ENCODE results near the gene ZSCAN25. TPM values are rescaled to one million over a fixed set of nuclear protein-coding genes. Genes with fewer than 3 reads are reported as not detected.

Gene ZSCAN25
- total RNA-seq, 4 donors from 2014 or later: 15.3 to 46.1 (median 20.0) TPM

- H3K27ac ChIP-seq: no peak overlapping the region
- no peak for DNase-seq (ENCODE audit: low spot score in 2 of 2)
- no peaks in the 10 kb centered on the region for H3K9me3 ChIP-seq
- H3K27me3 ChIP-seq: no peaks in the 10 kb centered on the region
- no peak overlapping the region for H3K4me3 ChIP-seq
- WGBS: 100% methylated on average over 3 of the region's 3 CpGs
- TF ChIP-seq POLR2AphosphoS5 (IDR thresholded peaks at IDR 0.05) (no peak), POLR2A (IDR thresholded peaks at IDR 0.05) (no peak), EP300 (IDR thresholded peaks at IDR 0.05) (no peak)
- TF ChIP-seq, protein P1, sequence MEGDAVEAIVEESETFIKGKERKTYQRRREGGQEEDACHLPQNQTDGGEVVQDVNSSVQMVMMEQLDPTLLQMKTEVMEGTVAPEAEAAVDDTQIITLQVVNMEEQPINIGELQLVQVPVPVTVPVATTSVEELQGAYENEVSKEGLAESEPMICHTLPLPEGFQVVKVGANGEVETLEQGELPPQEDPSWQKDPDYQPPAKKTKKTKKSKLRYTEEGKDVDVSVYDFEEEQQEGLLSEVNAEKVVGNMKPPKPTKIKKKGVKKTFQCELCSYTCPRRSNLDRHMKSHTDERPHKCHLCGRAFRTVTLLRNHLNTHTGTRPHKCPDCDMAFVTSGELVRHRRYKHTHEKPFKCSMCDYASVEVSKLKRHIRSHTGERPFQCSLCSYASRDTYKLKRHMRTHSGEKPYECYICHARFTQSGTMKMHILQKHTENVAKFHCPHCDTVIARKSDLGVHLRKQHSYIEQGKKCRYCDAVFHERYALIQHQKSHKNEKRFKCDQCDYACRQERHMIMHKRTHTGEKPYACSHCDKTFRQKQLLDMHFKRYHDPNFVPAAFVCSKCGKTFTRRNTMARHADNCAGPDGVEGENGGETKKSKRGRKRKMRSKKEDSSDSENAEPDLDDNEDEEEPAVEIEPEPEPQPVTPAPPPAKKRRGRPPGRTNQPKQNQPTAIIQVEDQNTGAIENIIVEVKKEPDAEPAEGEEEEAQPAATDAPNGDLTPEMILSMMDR (IDR thresholded peaks at IDR 0.05): no peak
- no peaks in the 10 kb centered on the region for H3K4me1 ChIP-seq
- H3K36me3 ChIP-seq: peaks cover 47% of the 10 kb centered on the region
Measured at GRCh38 chr7:99665312-99666012, 48.7 kb downstream of the ZSCAN25 start.

DNA sequence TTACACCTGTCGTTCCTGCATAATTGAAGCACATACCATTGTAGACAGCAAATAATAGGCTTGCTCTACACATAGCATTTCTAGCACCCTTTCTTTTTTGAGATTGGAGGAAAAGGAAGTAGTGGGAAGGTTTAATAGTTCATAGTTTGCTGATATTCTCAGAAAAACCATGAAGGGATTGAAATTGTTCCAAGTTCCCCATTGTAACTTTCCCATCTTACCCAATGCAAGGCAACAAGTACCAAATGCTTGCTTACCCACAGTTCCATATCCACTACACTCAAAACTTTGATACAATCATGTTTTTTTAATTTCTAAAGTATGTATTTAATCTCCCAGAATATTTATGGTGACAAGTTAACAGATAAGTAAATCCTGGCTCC is 49.3 kb downstream of the ZSCAN25 start:
- Histone ChIP-seq H3K27me3 (no peaks in the 10 kb centered on the region), H3K4me1 (no peaks in the 10 kb centered on the region), H3K27ac (no peak overlapping the region), H3K9me3 (no peaks in the 10 kb centered on the region), H3K36me3 (peaks cover 46% of the 10 kb centered on the region), H3K4me3 (no peak overlapping the region)
- no peak for DNase-seq (ENCODE audit: low spot score in 2 of 2)
- TF ChIP-seq EP300 (IDR thresholded peaks at IDR 0.05): no peak
- TF ChIP-seq POLR2AphosphoS5 (IDR thresholded peaks at IDR 0.05): no peak
- TF ChIP-seq POLR2A (IDR thresholded peaks at IDR 0.05): no peak
- TF ChIP-seq, protein P1 (IDR thresholded peaks at IDR 0.05): no peak
- WGBS: 92% methylated on average over 1 of the region's 1 CpG

- Histone ChIP-seq H3K9me3 (no peaks in the 10 kb centered on the region), H3K36me3 (peaks cover 46% of the 10 kb centered on the region), H3K4me3 (no peak overlapping the region), H3K27ac (no peak overlapping the region), H3K4me1 (no peaks in the 10 kb centered on the region), H3K27me3 (no peaks in the 10 kb centered on the region)
- WGBS: 69% methylated on average over 2 of the region's 2 CpGs
- TF ChIP-seq EP300 (IDR thresholded peaks at IDR 0.05): no peak
- TF ChIP-seq, protein P1 (IDR thresholded peaks at IDR 0.05): no peak
- no peak for TF ChIP-seq POLR2AphosphoS5 (IDR thresholded peaks at IDR 0.05)
- no peak for TF ChIP-seq POLR2A (IDR thresholded peaks at IDR 0.05)
- no peak for DNase-seq (ENCODE audit: low spot score in 2 of 2)
Measured at GRCh38 chr7:99667179-99667578, 50.4 kb downstream of the ZSCAN25 start.

- Histone ChIP-seq H3K4me3 (no peak overlapping the region), H3K27me3 (no peaks in the 10 kb centered on the region), H3K27ac (no peak overlapping the region), H3K4me1 (no peaks in the 10 kb centered on the region), H3K9me3 (no peaks in the 10 kb centered on the region), H3K36me3 (peaks cover 41% of the 10 kb centered on the region)
- WGBS: 91% methylated on average over 8 of the region's 8 CpGs
- TF ChIP-seq, protein P1 (IDR thresholded peaks at IDR 0.05): no peak
- TF ChIP-seq EP300 (IDR thresholded peaks at IDR 0.05): no peak
- no peak for TF ChIP-seq POLR2A (IDR thresholded peaks at IDR 0.05)
- no peak for TF ChIP-seq POLR2AphosphoS5 (IDR thresholded peaks at IDR 0.05)
- no peak for DNase-seq (ENCODE audit: low spot score in 2 of 2)
Measured at GRCh38 chr7:99668541-99668940, 51.8 kb downstream of the ZSCAN25 start.

GRCh38 chr7:99669782-99670181 is 53.0 kb downstream of the ZSCAN25 start:
- WGBS: 84% methylated on average over 3 of the region's 3 CpGs
- H3K9me3 ChIP-seq: no peaks in the 10 kb centered on the region

More at GRCh38 chr7:99669782-99670181, 53.0 kb downstream of the ZSCAN25 start:
- no peak for DNase-seq (ENCODE audit: low spot score in 2 of 2)
- H3K36me3 ChIP-seq: peaks cover 34% of the 10 kb centered on the region
- TF ChIP-seq, protein P1 (IDR thresholded peaks at IDR 0.05): no peak
- TF ChIP-seq POLR2A (IDR thresholded peaks at IDR 0.05) (no peak), POLR2AphosphoS5 (IDR thresholded peaks at IDR 0.05) (no peak), EP300 (IDR thresholded peaks at IDR 0.05) (no peak)
- no peaks in the 10 kb centered on the region for H3K27me3 ChIP-seq
- no peaks in the 10 kb centered on the region for H3K4me1 ChIP-seq
- no peak overlapping the region for H3K27ac ChIP-seq
- H3K4me3 ChIP-seq: no peak overlapping the region
